Measurements from ENCODE around the gene MAGEF1.

Gene MAGEF1

GRCh38 chr3:184672335-184672734 is 39.5 kb downstream of the MAGEF1 start:
- Histone ChIP-seq H4K20me1 (ENCODE audit: insufficient read depth) (no peaks in the 10 kb centered on the region), H3K79me2 (ENCODE audit: insufficient read depth, low read depth) (no peaks in the 10 kb centered on the region), H3K4me3 (IDR thresholded peaks at IDR 0.05; ENCODE audit: insufficient read depth, low read depth, low read length) (no peak overlapping the region), H3K4me2 (no peak overlapping the region), H3K36me3 (ENCODE audit: insufficient read depth) (no peaks in the 10 kb centered on the region), H3K4me1 (ENCODE audit: low read depth, poor library complexity, severe bottlenecking) (no peaks in the 10 kb centered on the region), H3K27me3 (ENCODE audit: insufficient read depth, low read depth) (no peaks in the 10 kb centered on the region; the same call in 1 of the 2 replicates), H3K27ac (no peak overlapping the region), H2AFZ (ENCODE audit: low read depth) (no peak overlapping the region), H3K9ac (no peak overlapping the region)
- no peak for TF ChIP-seq CTCF (conservative IDR thresholded peaks at IDR 0.05; ENCODE audit: low read depth, low read length)

GRCh38 chr3:184670091-184670602 is 41.7 kb downstream of the MAGEF1 start:
- H3K4me1 ChIP-seq (ENCODE audit: low read depth, poor library complexity, severe bottlenecking), result no peaks in the 10 kb centered on the region
- H2AFZ ChIP-seq (ENCODE audit: low read depth), result no peak overlapping the region
- H3K27ac ChIP-seq, result no peak overlapping the region
- H3K9ac ChIP-seq, result no peak overlapping the region
- H3K79me2 ChIP-seq (ENCODE audit: insufficient read depth, low read depth), result no peaks in the 10 kb centered on the region
- H3K27me3 ChIP-seq (ENCODE audit: insufficient read depth, low read depth), result no peaks in the 10 kb centered on the region; the same call in 1 of the 2 replicates
- no peak overlapping the region for H3K4me3 ChIP-seq (IDR thresholded peaks at IDR 0.05; ENCODE audit: insufficient read depth, low read depth, low read length)
- TF ChIP-seq CTCF (conservative IDR thresholded peaks at IDR 0.05; ENCODE audit: low read depth, low read length), result no peak
- no peak overlapping the region for H3K4me2 ChIP-seq
- no peaks in the 10 kb centered on the region for H3K36me3 ChIP-seq (ENCODE audit: insufficient read depth)
- H4K20me1 ChIP-seq (ENCODE audit: insufficient read depth), result no peaks in the 10 kb centered on the region

DNA sequence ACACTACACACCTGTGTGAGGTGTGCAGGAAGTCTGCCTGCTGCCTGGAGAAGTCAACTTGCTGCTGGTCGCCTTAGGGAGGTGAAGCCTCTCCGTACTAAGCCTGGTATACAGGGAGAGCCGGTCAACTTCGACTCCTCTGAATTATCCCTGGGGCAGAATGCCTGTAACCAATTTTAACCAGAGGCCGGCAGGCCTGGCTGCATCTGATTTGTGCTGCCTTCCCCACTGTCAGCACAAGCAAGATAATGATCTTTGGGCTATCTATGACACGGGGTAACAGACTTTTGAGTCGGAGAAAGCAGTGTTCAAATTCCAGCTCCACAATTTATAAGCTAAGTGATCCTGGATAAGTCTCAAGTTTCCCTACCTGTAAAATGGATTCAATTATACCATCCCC is 42.3 kb downstream of the MAGEF1 start:
- Histone ChIP-seq H3K4me2 (no peak overlapping the region), H3K9ac (no peak overlapping the region), H2AFZ (ENCODE audit: low read depth) (no peak overlapping the region), H3K36me3 (ENCODE audit: insufficient read depth) (no peaks in the 10 kb centered on the region), H3K27ac (no peak overlapping the region), H3K27me3 (ENCODE audit: insufficient read depth, low read depth) (no peaks in the 10 kb centered on the region; the same call in 1 of the 2 replicates), H3K79me2 (ENCODE audit: insufficient read depth, low read depth) (no peaks in the 10 kb centered on the region), H3K4me3 (IDR thresholded peaks at IDR 0.05; ENCODE audit: insufficient read depth, low read depth, low read length) (no peak overlapping the region), H3K4me1 (ENCODE audit: low read depth, poor library complexity, severe bottlenecking) (no peaks in the 10 kb centered on the region), H4K20me1 (ENCODE audit: insufficient read depth) (no peaks in the 10 kb centered on the region)
- TF ChIP-seq CTCF (conservative IDR thresholded peaks at IDR 0.05; ENCODE audit: low read depth, low read length), result no peak

GRCh38 chr3:184666442-184666841 is 45.4 kb downstream of the MAGEF1 start:
- H2AFZ ChIP-seq (ENCODE audit: low read depth), result no peak overlapping the region
- no peaks in the 10 kb centered on the region for H3K27me3 ChIP-seq (ENCODE audit: insufficient read depth, low read depth)
- H3K79me2 ChIP-seq (ENCODE audit: insufficient read depth, low read depth), result no peaks in the 10 kb centered on the region
- H3K4me3 ChIP-seq (IDR thresholded peaks at IDR 0.05; ENCODE audit: insufficient read depth, low read depth, low read length), result no peak overlapping the region
- H3K4me1 ChIP-seq (ENCODE audit: low read depth, poor library complexity, severe bottlenecking), result no peaks in the 10 kb centered on the region
- no peak overlapping the region for H3K4me2 ChIP-seq
- no peaks in the 10 kb centered on the region for H4K20me1 ChIP-seq (ENCODE audit: insufficient read depth)
- no peak overlapping the region for H3K27ac ChIP-seq
- no peak overlapping the region for H3K9ac ChIP-seq
- no peak for TF ChIP-seq CTCF (conservative IDR thresholded peaks at IDR 0.05; ENCODE audit: low read depth, low read length)
- H3K36me3 ChIP-seq (ENCODE audit: insufficient read depth), result no peaks in the 10 kb centered on the region
